Ovary (tissue), 9 donors: Measurements from ENCODE around the gene ANKRD23. TPM values are rescaled to one million over a fixed set of nuclear protein-coding genes. Genes with fewer than 3 reads are reported as not detected.

Experiments used
- DNase-seq, 5 donors: peaks; one replicate each; pipeline ENCODE4 v3.0.0-alpha.2; 2019 to 2020
- H3K27ac ChIP-seq, 2 donors: fragments of 200-600 bp; one replicate each; pipeline versions ENCODE4 v1.5.1 to v1.8.0; 2019 to 2022
- H3K27me3 ChIP-seq: fragments of 200-600 bp; one replicate; pipeline ENCODE4 v1.8.0; 2022
- H3K36me3 ChIP-seq: fragments of 200-600 bp; sonication (generic); one replicate; pipeline ENCODE4 v1.5.1; 2019
- H3K4me1 ChIP-seq: one replicate; pipeline ENCODE4 v1.8.1; 2013; ENCODE audit warnings: mild to moderate bottlenecking, moderate library complexity; ENCODE audit not compliant: insufficient read depth
- H3K4me3 ChIP-seq: fragments of 200-600 bp; sonication (generic); one replicate; pipeline ENCODE4 v1.5.1; 2017
- H3K9me3 ChIP-seq, 2 donors: fragments of 200-600 bp in 1 of 2; sonication (generic) in 1 of 2; one replicate each; pipeline versions ENCODE4 v1.5.1 to v1.8.1; 2013 to 2019; ENCODE audit warnings: mild to moderate bottlenecking in 1 of 2, moderate library complexity in 1 of 2
- EP300 ChIP-seq: sonication (generic); formaldehyde crosslinking; IDR thresholded peaks from one replicate; pipeline ENCODE4 v1.6.1; 2017; ENCODE audit warnings: antibody characterized with exemption
- POLR2A ChIP-seq: fragments of 450-650 bp; IDR thresholded peaks from one replicate; pipeline ENCODE4 v1.6.1; 2017; ENCODE audit warnings: antibody characterized with exemption, mild to moderate bottlenecking, moderate library complexity
- WGBS, 3 donors: extraction: QIAGEN DNeasy Blood & Tissue Kit in 1 of 3; methylation state at CpG; one replicate each; pipeline versions ENCODE4 v1.1.5 to v1.1.7; 2013 to 2017; 5-methylcytosine and 5-hydroxymethylcytosine counted together
- intact Hi-C, 4 donors: fragments of 100-400 bp; cut with DNase I; formaldehyde crosslinking; loops; one replicate each; pipeline versions ENCODE4 v1.11.0 to v1.15.1; 2022 to 2023
- polyA plus RNA-seq, 2 donors: library from polyadenylated mRNA; stranded (reverse); fragments of 200-250 nt in 1 of 2; fragments of 350-450 nt in 1 of 2; fragmentation: Illumina TruSeq in 1 of 2; extraction: RNeasy Lipid Tissue Mini Kit (QIAGEN cat#74804) in 1 of 2; gene quantifications; one replicate each; pipeline ENCODE4 v1.2.3, GENCODE V29; 2013 to 2014
- total RNA-seq, 7 donors: library from RNA; depleted of rRNA in 2 of 7; stranded (reverse); fragments of >200 nt in 2 of 7; fragmentation: NEBNext Ultra II Directional in 3 of 7; extraction: Animal tissue kit (Norgen Biotek cat#: 25700) in 3 of 7; gene quantifications; one replicate each; pipeline versions ENCODE4 v1.1.0 to v1.2.4, GENCODE V29; 2016 to 2023
- TF ChIP-seq, protein P1 (sequence below), 3 donors: fragments of 450-650 bp in 2 of 3; fragments of 200-600 bp in 1 of 3; IDR thresholded peaks; one replicate each; pipeline versions ENCODE4 v1.5.1 to v1.8.0; 2016 to 2022; ENCODE audit warnings: antibody characterized with exemption in 3 of 3, mild to moderate bottlenecking in 1 of 3
- donor health status: DM: no; HTN: no; CAD: no; lungs with moderate emphysema.
- donor health status: DM: no; HTN: no; CAD: no.
- donor health status: Bipolar disorder and iron deficiency.
- donor health status: DM: yes; HTN: yes; CAD: no.
- donor health status: DM: no; HTN: no; CAD: no.
- donor health status: DM: yes; HTN: yes; CAD: no.

The ANKRD23 gene
- total and polyA plus RNA-seq, 9 donors, result 1.4 to 14.1 (median 8.4) TPM

DNA sequence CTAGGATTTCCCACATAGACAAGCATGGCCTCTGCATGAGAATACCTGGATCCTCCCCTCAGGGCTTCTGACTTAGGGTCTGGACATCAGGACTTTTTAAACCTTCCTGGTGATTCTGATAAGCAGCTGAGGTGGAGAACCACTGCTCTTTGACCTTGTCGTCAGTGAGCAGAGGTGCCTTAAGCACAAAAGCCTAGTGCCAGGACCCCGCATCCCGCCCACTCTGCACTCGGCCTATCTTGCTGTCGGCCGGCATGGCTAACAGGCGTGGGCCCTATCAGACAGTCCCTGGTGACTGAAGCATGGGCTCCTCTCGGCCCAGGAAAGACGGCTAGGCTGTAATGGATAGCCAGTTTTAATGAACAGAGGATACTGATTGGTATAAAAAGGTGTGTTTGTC lies 6.2 kb downstream of the ANKRD23 start:
- Histone ChIP-seq H3K9me3 (no peaks in the 10 kb centered on the region), H3K27ac (no peak overlapping the region), H3K27me3 (no peaks in the 10 kb centered on the region), H3K4me1 (peaks cover 13% of the 10 kb centered on the region), H3K36me3 (no peaks in the 10 kb centered on the region), H3K4me3 (no peak overlapping the region)
- TF ChIP-seq POLR2A (no peak), EP300 (no peak)
- TF ChIP-seq, protein P1, sequence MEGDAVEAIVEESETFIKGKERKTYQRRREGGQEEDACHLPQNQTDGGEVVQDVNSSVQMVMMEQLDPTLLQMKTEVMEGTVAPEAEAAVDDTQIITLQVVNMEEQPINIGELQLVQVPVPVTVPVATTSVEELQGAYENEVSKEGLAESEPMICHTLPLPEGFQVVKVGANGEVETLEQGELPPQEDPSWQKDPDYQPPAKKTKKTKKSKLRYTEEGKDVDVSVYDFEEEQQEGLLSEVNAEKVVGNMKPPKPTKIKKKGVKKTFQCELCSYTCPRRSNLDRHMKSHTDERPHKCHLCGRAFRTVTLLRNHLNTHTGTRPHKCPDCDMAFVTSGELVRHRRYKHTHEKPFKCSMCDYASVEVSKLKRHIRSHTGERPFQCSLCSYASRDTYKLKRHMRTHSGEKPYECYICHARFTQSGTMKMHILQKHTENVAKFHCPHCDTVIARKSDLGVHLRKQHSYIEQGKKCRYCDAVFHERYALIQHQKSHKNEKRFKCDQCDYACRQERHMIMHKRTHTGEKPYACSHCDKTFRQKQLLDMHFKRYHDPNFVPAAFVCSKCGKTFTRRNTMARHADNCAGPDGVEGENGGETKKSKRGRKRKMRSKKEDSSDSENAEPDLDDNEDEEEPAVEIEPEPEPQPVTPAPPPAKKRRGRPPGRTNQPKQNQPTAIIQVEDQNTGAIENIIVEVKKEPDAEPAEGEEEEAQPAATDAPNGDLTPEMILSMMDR (IDR thresholded peaks at IDR 0.05), result no peak
- DNase-seq, result no peak
- 86 to 90% (median 90%) methylated on average over 9 of the region's 9 CpGs for WGBS, 3 donors
- intact Hi-C loops, result no loop called here

DNA sequence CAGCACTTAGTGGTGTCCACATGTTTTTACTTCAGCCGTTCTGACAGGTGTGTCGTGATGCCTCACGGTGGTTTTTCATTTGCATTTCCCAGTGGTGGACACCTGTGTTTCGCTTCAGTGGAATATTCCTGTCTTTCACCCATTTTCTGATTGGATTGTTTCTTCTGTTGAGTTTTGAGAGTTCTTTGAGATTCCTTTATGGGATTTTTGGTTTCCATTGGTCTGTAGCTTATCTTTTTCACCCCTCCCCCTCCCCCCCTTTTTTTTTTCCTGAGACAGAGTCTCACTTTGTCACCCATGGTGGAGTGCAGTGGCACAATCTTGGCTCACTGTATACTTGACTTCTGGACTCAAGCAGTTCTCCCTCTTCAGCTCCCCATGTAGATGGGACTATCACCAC lies 8.0 kb downstream of the ANKRD23 start:
- 82 to 96% (median 96%) methylated on average over 4 of the region's 4 CpGs for WGBS, 3 donors
- TF ChIP-seq EP300 (no peak), POLR2A (no peak)
- TF ChIP-seq, protein P1 (IDR thresholded peaks at IDR 0.05), result no peak
- Histone ChIP-seq H3K36me3 (no peaks in the 10 kb centered on the region), H3K27me3 (no peaks in the 10 kb centered on the region), H3K9me3 (no peaks in the 10 kb centered on the region), H3K4me3 (no peak overlapping the region), H3K27ac (no peak overlapping the region), H3K4me1 (peaks cover 16% of the 10 kb centered on the region)
- DNase-seq, result no peak
- intact Hi-C loops, result no loop called here

DNA sequence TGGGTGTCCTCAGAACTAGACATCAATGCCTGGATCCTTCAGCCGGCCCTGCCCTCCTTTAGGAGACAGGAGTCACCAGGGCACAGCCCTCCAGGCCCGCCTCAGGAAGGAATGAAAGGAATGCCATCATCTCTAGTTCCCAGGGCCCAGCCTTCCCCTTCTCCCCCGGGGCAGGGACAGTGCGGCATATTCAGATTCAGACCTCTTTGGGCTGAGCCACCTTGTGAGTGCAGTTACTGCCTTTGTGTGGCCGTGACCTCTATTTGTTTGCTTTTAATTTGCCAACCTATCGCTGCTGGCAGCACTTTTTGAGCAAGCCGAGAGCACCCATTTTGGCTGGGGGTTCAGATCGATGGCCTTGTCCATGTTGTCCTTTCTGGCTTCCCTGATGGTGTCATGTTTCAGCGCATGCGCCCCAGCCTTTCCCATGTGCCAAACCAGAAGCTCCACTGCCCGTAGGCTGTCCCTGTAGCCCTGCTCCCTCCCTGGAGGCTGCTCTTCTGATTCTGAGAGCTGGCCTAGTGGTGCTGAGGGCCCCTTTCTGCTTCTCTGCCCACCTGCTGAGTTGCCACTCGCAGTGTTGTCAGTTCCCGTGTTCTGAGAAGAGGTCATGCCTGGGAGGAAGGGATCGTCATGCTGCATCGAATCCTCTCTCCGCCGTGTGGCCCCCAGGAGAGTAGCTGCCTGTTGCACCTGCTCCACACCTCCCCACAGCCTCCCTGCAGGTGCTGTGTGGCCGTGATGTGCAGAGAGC lies 10.9 kb downstream of the ANKRD23 start:
- WGBS, 3 donors, result 14 to 27% (median 17%) methylated on average over 17 to 18 of the region's 18 CpGs
- H3K4me1 ChIP-seq, result peaks cover 9% of the 10 kb centered on the region
- H3K36me3 ChIP-seq, result no peaks in the 10 kb centered on the region
- TF ChIP-seq EP300 (no peak), POLR2A (no peak)
- TF ChIP-seq, protein P1 (IDR thresholded peaks at IDR 0.05), result no peak
- H3K4me3 ChIP-seq, result no peak overlapping the region
- DNase-seq, result peak; percentile 84 to 91 (median 90)
- peak overlapping the region in 1 of 2 donors; percentile 57 for H3K27ac ChIP-seq
- intact Hi-C loops, result no loop called here
- H3K9me3 ChIP-seq, result no peaks in the 10 kb centered on the region
- H3K27me3 ChIP-seq, result no peaks in the 10 kb centered on the region

DNA sequence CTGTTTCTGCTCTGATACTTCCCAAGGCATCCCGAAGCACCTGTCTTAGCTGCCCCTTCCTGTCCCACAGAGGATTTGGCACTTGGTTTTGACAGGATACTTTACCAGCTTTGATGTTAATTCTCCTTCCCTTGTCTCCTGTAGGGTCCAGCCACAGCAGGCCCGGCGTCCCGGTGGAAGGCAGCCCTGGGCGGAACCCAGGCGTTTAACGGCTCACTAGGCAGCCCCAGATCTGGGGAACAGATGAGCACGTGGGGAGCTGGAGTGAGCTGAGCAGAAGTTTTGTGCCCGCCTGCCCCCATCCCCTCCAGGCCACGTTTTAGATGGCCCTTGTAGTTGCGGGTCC lies 11.4 kb downstream of the ANKRD23 start:
- intact Hi-C loops, result no loop called here
- Histone ChIP-seq H3K9me3 (no peaks in the 10 kb centered on the region), H3K36me3 (no peaks in the 10 kb centered on the region), H3K4me3 (no peak overlapping the region), H3K4me1 (peaks cover 9% of the 10 kb centered on the region), H3K27ac (peak overlapping the region in 1 of 2 donors; percentile 57), H3K27me3 (no peaks in the 10 kb centered on the region)
- no peak for TF ChIP-seq POLR2A
- TF ChIP-seq, protein P1 (IDR thresholded peaks at IDR 0.05), result no peak
- WGBS, 3 donors, result 62 to 69% (median 68%) methylated on average over 9 to 11 of the region's 11 CpGs
- no peak for DNase-seq
